Natural killer cell (primary cell): ENCODE results near the gene LGALS3BP. TPM values are rescaled to one million over a fixed set of nuclear protein-coding genes. Genes with fewer than 3 reads are reported as not detected.

Experiments used
- ATAC-seq, 3 donors: fragments of 150-1000 bp in 2 of 3; fragments of 200-7000 bp in 1 of 3; cut with Tn5 transposase; 1 replicate in 1 of 3; 2 replicates in 2 of 3; pipeline ENCODE4 v1.10.0; 2021; ENCODE audit warnings: mild to moderate bottlenecking in 2 of 3, moderate library complexity in 2 of 3
- DNase-seq, 2 donors: peaks; one replicate each; pipeline versions ENCODE4 v3.0.0 to v3.0.0-alpha.2; 2013 to 2021; ENCODE audit warnings: mixed read lengths in 1 of 2
- H3K27ac ChIP-seq: one replicate; pipeline ENCODE4 v1.5.1; 2013; ENCODE audit warnings: mild to moderate bottlenecking, low read length
- H3K27me3 ChIP-seq: one replicate; pipeline ENCODE4 v1.6.1; 2013; ENCODE audit warnings: low read length; ENCODE audit not compliant: control insufficient read depth, insufficient read depth
- H3K36me3 ChIP-seq: one replicate; pipeline ENCODE4 v1.6.1; 2013; ENCODE audit warnings: low read length; ENCODE audit not compliant: control insufficient read depth, insufficient read depth
- H3K4me1 ChIP-seq: one replicate; pipeline ENCODE4 v1.6.1; 2013; ENCODE audit warnings: low read length; ENCODE audit not compliant: control insufficient read depth, insufficient read depth
- H3K4me3 ChIP-seq: one replicate; pipeline ENCODE4 v1.5.1; 2013; ENCODE audit warnings: low read length
- H3K9me3 ChIP-seq: one replicate; pipeline ENCODE4 v1.6.1; 2013; ENCODE audit warnings: low read length; ENCODE audit not compliant: control insufficient read depth, insufficient read depth
- H3K27ac Mint-ChIP-seq, 2 donors: one replicate each; pipeline ENCODE4 v1.8.0; 2022; ENCODE audit warnings: mild to moderate bottlenecking in 2 of 2, mixed read lengths in 2 of 2, moderate library complexity in 1 of 2
- H3K27me3 Mint-ChIP-seq, 2 donors: one replicate each; pipeline ENCODE4 v1.8.0; 2022; ENCODE audit warnings: low read depth in 2 of 2, mixed read lengths in 2 of 2
- H3K36me3 Mint-ChIP-seq: one replicate; pipeline ENCODE4 v1.8.0; 2022; ENCODE audit warnings: mixed read lengths
- H3K4me1 Mint-ChIP-seq, 2 donors: one replicate each; pipeline ENCODE4 v1.8.0; 2022; ENCODE audit warnings: mixed read lengths in 2 of 2
- H3K4me3 Mint-ChIP-seq: one replicate; pipeline ENCODE4 v1.8.0; 2022; ENCODE audit warnings: mild to moderate bottlenecking, moderate library complexity, mixed read lengths
- H3K9me3 Mint-ChIP-seq, 2 donors: one replicate each; pipeline ENCODE4 v1.8.0; 2022; ENCODE audit warnings: mixed read lengths in 2 of 2
- CTCF ChIP-seq: fragments of 200-600 bp; IDR thresholded peaks from one replicate; pipeline ENCODE4 v1.8.0; 2022; ENCODE audit warnings: antibody characterized with exemption
- WGBS: methylation state at CpG from one replicate; pipeline ENCODE4 v1.1.7; 2013; ENCODE audit warnings: missing lambda C conversion rate; ENCODE audit not compliant: insufficient coverage; 5-methylcytosine and 5-hydroxymethylcytosine counted together
- intact Hi-C: fragments of 100-400 bp; cut with micrococcal nuclease; formaldehyde crosslinking; loops from one replicate; pipeline ENCODE4 v1.14.2; 2022
- total RNA-seq, 4 donors: library from RNA; stranded (reverse); fragments of 120-200 nt in 1 of 4; gene quantifications; one replicate each; pipeline versions ENCODE4 v1.2.3 to v1.2.4, GENCODE V29; 2013 to 2022

The LGALS3BP gene
- total RNA-seq, 3 donors from 2014 or later (not counting 1 experiment from before 2014, with no cell fraction given) = 4.2 to 8.8 (median 4.2) TPM

GRCh38 chr17:78939615-78940014 is 40.1 kb downstream of the LGALS3BP start:
- Histone ChIP-seq H3K4me3 (no peak overlapping the region), H3K9me3 (no peaks in the 10 kb centered on the region), H3K36me3 (no peaks in the 10 kb centered on the region), H3K27ac (no peak overlapping the region), H3K4me1 (no peaks in the 10 kb centered on the region), H3K27me3 (no peaks in the 10 kb centered on the region)
- no peak for DNase-seq
- no peak for TF ChIP-seq CTCF
- intact Hi-C loops = no loop called here
- Mint-ChIP-seq H3K9me3 (no peaks in the 10 kb centered on the region), H3K4me3 (no peak overlapping the region), H3K27me3 (peaks cover 0 to 6% of the 10 kb centered on the region in 2 donors), H3K36me3 (no peaks in the 10 kb centered on the region), H3K4me1 (no peaks in the 10 kb centered on the region), H3K27ac (no peak overlapping the region)
- 94% methylated on average over 6 of the region's 6 CpGs for WGBS
- no peak for ATAC-seq

GRCh38 chr17:78937561-78937960 is 42.2 kb downstream of the LGALS3BP start:
- no peak for ATAC-seq
- Histone ChIP-seq H3K36me3 (no peaks in the 10 kb centered on the region), H3K27me3 (no peaks in the 10 kb centered on the region), H3K4me3 (no peak overlapping the region), H3K9me3 (no peaks in the 10 kb centered on the region), H3K4me1 (peaks cover 13% of the 10 kb centered on the region), H3K27ac (no peak overlapping the region)
- no peak for DNase-seq
- H3K27me3 Mint-ChIP-seq = peaks cover 0 to 4% of the 10 kb centered on the region in 2 donors
- H3K9me3 Mint-ChIP-seq = no peaks in the 10 kb centered on the region
- no peaks in the 10 kb centered on the region for H3K36me3 Mint-ChIP-seq
- H3K4me1 Mint-ChIP-seq = peaks cover 0 to 9% of the 10 kb centered on the region in 2 donors
- intact Hi-C loops = no loop called here
- H3K27ac Mint-ChIP-seq = no peak overlapping the region
- H3K4me3 Mint-ChIP-seq = no peak overlapping the region
- TF ChIP-seq CTCF = no peak
- 85% methylated on average over 11 of the region's 11 CpGs for WGBS

- H3K27ac ChIP-seq = no peak overlapping the region
- peak overlapping the region in 1 of 2 donors; percentile 36 for H3K27ac Mint-ChIP-seq
- peaks cover 0 to 9% of the 10 kb centered on the region in 2 donors for H3K4me1 Mint-ChIP-seq
- DNase-seq (no peak), ATAC-seq (no peak)
- peaks cover 0 to 7% of the 10 kb centered on the region in 2 donors for H3K27me3 Mint-ChIP-seq
- H3K36me3 Mint-ChIP-seq = no peaks in the 10 kb centered on the region
- H3K27me3 ChIP-seq = no peaks in the 10 kb centered on the region
- H3K36me3 ChIP-seq = no peaks in the 10 kb centered on the region
- WGBS = 90% methylated on average over 33 of the region's 33 CpGs
- no peak for TF ChIP-seq CTCF
- H3K4me3 Mint-ChIP-seq = no peak overlapping the region
- intact Hi-C loops = no loop called here
- H3K9me3 Mint-ChIP-seq = no peaks in the 10 kb centered on the region
- H3K9me3 ChIP-seq = no peaks in the 10 kb centered on the region
- H3K4me3 ChIP-seq = no peak overlapping the region
- peaks cover 13% of the 10 kb centered on the region for H3K4me1 ChIP-seq
Observed at GRCh38 chr17:78935419-78936323, 44.1 kb downstream of the LGALS3BP start.
